ENCODE data around the gene GRM7. TPM values are rescaled to one million over a fixed set of nuclear protein-coding genes. Genes with fewer than 3 reads are reported as not detected.

The GRM7 gene
- polyA plus RNA-seq, 3 donors, result not detected

GRCh38 chr3:7172996-7173395 lies 312.1 kb downstream of the GRM7 start:
- Histone ChIP-seq H4K20me1 (ENCODE audit: insufficient read depth, low read length) (no peaks in the 10 kb centered on the region), H3K4me2 (replicated peaks; ENCODE audit: extremely low read depth, low read length, poor library complexity, severe bottlenecking) (no peak overlapping the region), H3K27ac (ENCODE audit: low read depth in 1 of 2, low read length in 2 of 2) (no peak overlapping the region), H3K4me3 (replicated peaks in 1 of 3; ENCODE audit: low read depth in 2 of 3, low read length in 3 of 3) (no peak overlapping the region), H3K4me1 (ENCODE audit: control insufficient read depth in 1 of 2, insufficient read depth in 2 of 2, low read length in 2 of 2) (no peaks in the 10 kb centered on the region), H3K9ac (ENCODE audit: insufficient read depth, low read length, poor library complexity, severe bottlenecking) (no peak overlapping the region), H3K27me3 (ENCODE audit: control insufficient read depth in 2 of 2, insufficient read depth in 2 of 2, low read length in 2 of 2) (no peaks in the 10 kb centered on the region), H3K79me2 (ENCODE audit: insufficient read depth, low read length) (no peaks in the 10 kb centered on the region), H3K9me3 (replicated peaks in 1 of 2; ENCODE audit: control insufficient read depth in 1 of 2, insufficient read depth in 1 of 2, low read length in 2 of 2) (no peaks in the 10 kb centered on the region), H2AFZ (ENCODE audit: insufficient read depth, low read depth, low read length, poor library complexity, severe bottlenecking) (no peak overlapping the region), H3K36me3 (replicated peaks in 1 of 2; ENCODE audit: control insufficient read depth in 1 of 2, insufficient read depth in 2 of 2, low read length in 2 of 2) (no peaks in the 10 kb centered on the region)
- intact Hi-C loops (cut with micrococcal nuclease), result no loop called here
- Mint-ChIP-seq H3K27ac (no peak overlapping the region), H3K4me1 (no peaks in the 10 kb centered on the region), H3K9me3 (peaks cover 0 to 7% (median 5%) of the 10 kb centered on the region in 7 donors), H3K4me3 (no peak overlapping the region), H3K36me3 (no peaks in the 10 kb centered on the region), H3K27me3 (ENCODE audit: low read depth in 3 of 3) (no peaks in the 10 kb centered on the region)
- no peak for TF ChIP-seq CTCF (IDR thresholded peaks at IDR 0.05)
- no peak for DNase-seq
- 50% methylated on average over 1 of the region's 4 CpGs for WGBS (ENCODE audit: insufficient coverage)

DNA sequence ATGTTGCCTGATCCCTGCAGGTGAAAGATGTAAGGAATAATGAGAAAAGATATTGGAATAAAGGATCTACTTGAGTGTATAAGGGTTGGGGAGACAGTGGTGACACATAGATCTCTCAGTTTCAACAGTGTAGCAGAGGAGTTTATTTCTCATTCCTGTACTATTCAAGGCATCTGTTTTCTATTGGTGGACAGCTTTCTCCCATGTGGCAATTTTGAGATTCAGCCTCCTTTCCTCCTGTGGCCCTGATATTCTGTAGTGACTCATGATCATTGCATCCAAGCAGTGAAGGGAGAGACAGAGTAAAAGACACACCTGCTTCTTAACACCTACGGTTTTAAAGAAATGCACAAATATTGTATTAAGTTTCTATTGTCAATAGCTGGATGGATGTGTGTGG lies 327.6 kb downstream of the GRM7 start:
- no peaks in the 10 kb centered on the region for H3K27me3 ChIP-seq (ENCODE audit: control insufficient read depth in 2 of 2, insufficient read depth in 2 of 2, low read length in 2 of 2)
- H3K36me3 Mint-ChIP-seq, result no peaks in the 10 kb centered on the region
- intact Hi-C loops (cut with micrococcal nuclease), result no loop called here
- no peak overlapping the region for H3K4me2 ChIP-seq (replicated peaks; ENCODE audit: extremely low read depth, low read length, poor library complexity, severe bottlenecking)
- TF ChIP-seq CTCF (IDR thresholded peaks at IDR 0.05), result no peak
- WGBS (ENCODE audit: insufficient coverage), result no CpG with 5 or more reads among the region's 1 CpG
- H3K4me3 ChIP-seq (replicated peaks in 1 of 3; ENCODE audit: low read depth in 2 of 3, low read length in 3 of 3), result no peak overlapping the region
- H3K79me2 ChIP-seq (ENCODE audit: insufficient read depth, low read length), result no peaks in the 10 kb centered on the region
- peaks cover 0 to 4% (median 2%) of the 10 kb centered on the region in 7 donors for H3K9me3 Mint-ChIP-seq
- H2AFZ ChIP-seq (ENCODE audit: insufficient read depth, low read depth, low read length, poor library complexity, severe bottlenecking), result no peak overlapping the region
- H3K27me3 Mint-ChIP-seq (ENCODE audit: low read depth in 3 of 3), result no peaks in the 10 kb centered on the region
- H3K4me1 Mint-ChIP-seq, result no peaks in the 10 kb centered on the region
- no peak overlapping the region for H3K9ac ChIP-seq (ENCODE audit: insufficient read depth, low read length, poor library complexity, severe bottlenecking)
- no peaks in the 10 kb centered on the region for H4K20me1 ChIP-seq (ENCODE audit: insufficient read depth, low read length)
- DNase-seq, result no peak
- no peak overlapping the region for H3K4me3 Mint-ChIP-seq
- H3K9me3 ChIP-seq (replicated peaks in 1 of 2; ENCODE audit: control insufficient read depth in 1 of 2, insufficient read depth in 1 of 2, low read length in 2 of 2), result no peaks in the 10 kb centered on the region
- H3K27ac Mint-ChIP-seq, result no peak overlapping the region
- no peaks in the 10 kb centered on the region for H3K4me1 ChIP-seq (ENCODE audit: control insufficient read depth in 1 of 2, insufficient read depth in 2 of 2, low read length in 2 of 2)
- H3K27ac ChIP-seq (ENCODE audit: low read depth in 1 of 2, low read length in 2 of 2), result no peak overlapping the region
- no peaks in the 10 kb centered on the region for H3K36me3 ChIP-seq (replicated peaks in 1 of 2; ENCODE audit: control insufficient read depth in 1 of 2, insufficient read depth in 2 of 2, low read length in 2 of 2)

Data from CD14-positive monocyte (primary cell).